ENCODE measurements around the gene CLIC5.

The CLIC5 gene

GRCh38 chr6:45881705-45882467 lies 133.8 kb downstream of the CLIC5 start:
- DNase-seq, result no peak

GRCh38 chr6:45880676-45881075 lies 135.0 kb downstream of the CLIC5 start:
- no peak for DNase-seq

- DNase-seq, result no peak
Observed at GRCh38 chr6:45880159-45880558, 135.5 kb downstream of the CLIC5 start.

- no peak for DNase-seq
Observed at GRCh38 chr6:45877970-45878590, 137.6 kb downstream of the CLIC5 start.

- no peak for DNase-seq
Observed at GRCh38 chr6:45872827-45873365, 142.8 kb downstream of the CLIC5 start.

- DNase-seq, result no peak
Observed at GRCh38 chr6:45870531-45870930, 145.1 kb downstream of the CLIC5 start.

GRCh38 chr6:45864651-45865050 lies 151.0 kb downstream of the CLIC5 start:
- no peak for DNase-seq

- no peak for DNase-seq
Observed at GRCh38 chr6:45858691-45859090, 157.0 kb downstream of the CLIC5 start.

- no peak for DNase-seq
Observed at GRCh38 chr6:45857827-45858226, 157.8 kb downstream of the CLIC5 start.

GRCh38 chr6:45855642-45856394 lies 159.8 kb downstream of the CLIC5 start:
- no peak for DNase-seq

GRCh38 chr6:45854149-45854742 lies 161.4 kb downstream of the CLIC5 start:
- DNase-seq, result no peak

- no peak for DNase-seq
Observed at GRCh38 chr6:45851034-45851400, 164.6 kb downstream of the CLIC5 start.

- no peak for DNase-seq
Observed at GRCh38 chr6:45850378-45851033, 165.2 kb downstream of the CLIC5 start.

- no peak for DNase-seq
Observed at GRCh38 chr6:45845567-45845966, 170.1 kb downstream of the CLIC5 start.

GRCh38 chr6:45844986-45845385 lies 170.7 kb downstream of the CLIC5 start:
- no peak for DNase-seq

- no peak for DNase-seq
Observed at GRCh38 chr6:45843848-45844521, 171.7 kb downstream of the CLIC5 start.

- DNase-seq, result no peak
Observed at GRCh38 chr6:45841062-45841461, 174.6 kb downstream of the CLIC5 start.

GRCh38 chr6:45838996-45839395 lies 176.7 kb downstream of the CLIC5 start:
- no peak for DNase-seq

- no peak for DNase-seq
Observed at GRCh38 chr6:45838451-45838850, 177.2 kb downstream of the CLIC5 start.

- DNase-seq, result no peak
Observed at GRCh38 chr6:45837541-45838200, 178.0 kb downstream of the CLIC5 start.

GRCh38 chr6:45836984-45837383 lies 178.7 kb downstream of the CLIC5 start:
- no peak for DNase-seq

GRCh38 chr6:45836438-45836824 lies 179.2 kb downstream of the CLIC5 start:
- DNase-seq, result no peak

All from activated naive CD4-positive, alpha-beta T cell (primary cell).